Activated CD4-positive, CD25-positive, alpha-beta regulatory T cell (primary cell): ENCODE results near the gene CFAP73.
"Not testable (repeated sequence)": the region's sequence is repeated elsewhere in the genome, so short reads cannot be mapped to it uniquely, and the experiment has no call there.

ENCODE experiments used
- DNase-seq, 4 experiments: peaks; one replicate each; lab custom pipeline; 2025; lab: John Stamatoyannopoulos, UW

CFAP73 gene

GRCh38 chr12:113149361-113150150 is at the start of gene CFAP73:
TSS of gene CFAP73 (plus strand) at chr12:113149724. CDS start at chr12:113149858, 134 bp downstream.
- DNase-seq, result no peak

DNA sequence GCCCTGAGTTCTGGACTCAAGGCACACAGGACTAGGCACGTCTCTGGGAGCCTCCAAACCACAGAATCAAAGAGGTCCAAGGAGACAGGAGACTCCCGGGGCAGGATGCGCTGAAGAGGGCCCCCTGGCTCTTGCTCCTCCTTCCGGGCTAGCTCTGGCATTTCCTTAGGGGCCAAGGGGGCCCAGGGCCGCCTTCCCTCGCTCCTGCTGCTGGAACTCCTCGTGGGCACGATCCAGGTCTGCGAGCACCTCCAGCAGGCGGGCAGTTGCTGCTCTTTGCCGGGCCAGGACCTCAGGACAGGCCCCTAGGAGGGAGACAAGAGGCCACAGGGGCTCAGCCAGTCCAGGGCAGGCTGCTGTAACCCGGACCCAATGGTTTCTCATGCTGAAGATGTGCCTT is 49.8 kb upstream of the CFAP73 start:
- no peak for DNase-seq

DNA sequence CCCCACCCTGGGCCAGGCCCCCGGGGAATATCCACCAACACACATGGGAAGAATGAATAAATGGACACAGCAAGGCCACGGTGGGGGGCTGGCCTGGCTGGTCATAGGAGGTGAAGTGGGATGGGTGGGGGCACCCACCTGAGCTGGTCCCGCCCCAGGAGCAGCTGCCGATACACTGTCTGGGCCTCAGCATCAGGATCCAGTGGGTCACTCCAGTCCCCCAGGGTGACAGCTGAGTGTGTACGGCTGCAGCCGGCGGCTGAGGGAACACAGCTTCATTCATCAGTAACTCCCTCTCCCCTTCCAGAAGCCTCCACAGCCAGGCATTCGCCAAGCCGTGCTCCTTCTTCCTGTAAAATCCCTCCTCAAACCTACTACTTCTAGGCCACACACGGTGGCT is 47.8 kb upstream of the CFAP73 start:
- no peak for DNase-seq

GRCh38 chr12:113102811-113103210 is 46.7 kb upstream of the CFAP73 start:
- no peak for DNase-seq

- DNase-seq, result peak; percentile 17 to 62 (median 36)
Observed at GRCh38 chr12:113103756-113104450, 45.6 kb upstream of the CFAP73 start.

DNA sequence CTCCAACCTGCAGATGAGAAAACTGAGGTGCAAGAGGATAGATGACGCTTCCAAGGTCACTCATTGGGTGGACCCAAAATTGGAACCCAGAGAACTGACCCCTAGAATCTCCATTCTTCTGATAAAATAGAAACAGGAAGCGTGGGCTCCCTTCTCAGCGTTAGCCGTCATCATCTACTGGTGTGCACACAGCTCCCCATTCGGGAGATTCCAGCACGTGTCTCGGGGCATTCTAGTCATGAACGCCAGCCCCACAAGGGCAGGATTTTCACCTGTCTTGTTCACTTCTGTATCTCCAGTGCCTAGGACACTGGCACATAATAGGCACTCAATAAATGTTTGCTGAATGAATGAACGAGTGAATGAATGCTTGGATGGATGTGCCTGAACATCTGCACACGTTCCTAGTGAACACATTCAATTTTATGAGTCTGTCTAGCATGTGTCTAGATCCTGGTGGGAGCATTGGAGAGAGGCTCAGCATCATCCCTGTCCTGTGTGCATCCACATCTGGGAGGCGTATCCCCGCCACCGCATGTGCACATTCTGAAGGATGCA is 44.5 kb upstream of the CFAP73 start:
- DNase-seq, result no peak

GRCh38 chr12:113105606-113106271 is 43.8 kb upstream of the CFAP73 start:
- DNase-seq, result no peak

- DNase-seq, result no peak
Observed at GRCh38 chr12:113106361-113106760, 43.2 kb upstream of the CFAP73 start.

GRCh38 chr12:113108308-113108707 is 41.2 kb upstream of the CFAP73 start:
- no peak for DNase-seq

DNA sequence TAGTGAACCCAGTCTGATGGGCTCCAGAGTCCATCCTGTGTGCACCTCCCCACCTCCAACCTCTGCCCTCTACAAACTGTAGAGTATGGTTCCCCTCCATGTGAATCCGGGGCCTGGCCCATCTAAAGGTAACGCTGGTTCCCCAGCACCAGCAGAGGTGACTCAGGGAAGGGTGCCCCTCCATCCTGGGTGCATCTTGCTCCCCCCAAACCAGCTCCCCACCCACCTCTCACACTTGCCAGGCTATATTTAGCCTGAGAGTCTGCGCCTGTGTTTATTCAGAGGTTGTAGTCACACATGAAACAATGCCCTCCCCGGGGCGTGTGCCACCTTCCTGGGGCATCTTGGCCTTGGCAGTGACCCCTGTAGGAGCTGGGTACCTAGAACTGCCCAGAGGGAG is 40.2 kb upstream of the CFAP73 start:
- DNase-seq, result no peak

GRCh38 chr12:113109872-113110599 is 39.5 kb upstream of the CFAP73 start:
- DNase-seq, result no peak

DNA sequence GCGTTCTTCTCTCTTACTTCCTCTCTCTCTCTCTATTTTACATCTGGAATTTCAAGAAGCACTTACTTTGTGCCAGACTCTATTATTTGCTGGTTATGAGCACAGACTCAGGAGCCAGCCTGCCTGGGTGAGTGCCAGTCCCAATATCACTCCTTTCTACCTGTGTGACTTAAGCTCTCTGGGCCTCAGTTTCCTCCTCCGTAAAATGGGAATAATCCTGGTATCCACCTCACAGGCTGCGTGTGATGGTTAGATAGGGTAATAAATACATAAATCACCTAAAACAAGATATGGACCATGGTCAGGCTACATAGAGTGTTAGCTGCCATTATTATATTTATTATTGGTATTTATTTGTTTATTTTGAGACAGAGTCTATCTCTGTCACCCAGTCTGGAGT is 38.3 kb upstream of the CFAP73 start:
- no peak for DNase-seq

DNA sequence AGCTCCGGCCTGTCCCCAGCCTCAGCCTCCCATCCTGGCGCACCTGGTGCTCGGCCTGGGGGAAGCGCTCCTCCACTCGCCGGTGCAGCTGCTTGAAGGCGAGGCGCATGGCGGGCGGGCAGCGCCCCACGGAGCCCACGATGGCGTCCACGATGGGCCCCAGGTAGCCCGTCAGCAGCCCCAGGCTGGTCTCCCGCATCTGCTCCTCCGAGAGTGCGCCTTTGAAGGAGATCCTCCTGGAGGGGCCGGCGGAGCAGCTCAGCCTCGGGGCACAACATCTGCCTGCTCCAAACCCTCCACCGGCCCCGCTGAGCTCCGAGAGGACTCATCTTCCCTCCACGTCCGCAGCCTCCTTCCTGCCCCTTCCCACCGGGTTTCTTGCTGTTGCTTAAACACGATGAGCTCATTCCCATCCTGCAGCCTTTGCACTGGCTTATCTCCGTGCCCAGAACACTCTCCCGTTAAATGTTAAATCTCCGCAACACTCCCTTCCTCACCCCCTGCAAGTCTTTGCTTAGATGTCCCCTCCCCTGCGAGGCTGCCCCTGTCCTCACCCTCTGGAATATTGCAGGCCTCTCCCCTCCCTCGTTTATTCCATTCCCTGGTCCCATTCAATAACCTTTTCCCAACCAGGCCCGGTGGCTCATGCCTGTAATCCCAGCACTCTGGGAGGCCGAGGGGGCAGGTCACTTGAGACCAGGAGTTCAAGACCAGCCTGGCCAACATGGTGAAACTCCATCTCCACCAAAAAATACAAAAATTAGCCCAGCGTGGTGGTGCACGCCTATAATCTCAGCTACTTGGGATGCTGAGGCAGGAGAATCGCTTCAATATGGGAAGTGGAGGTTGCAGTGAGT is 37.3 kb upstream of the CFAP73 start:
- DNase-seq, result no peak

- no peak for DNase-seq
Observed at GRCh38 chr12:113113397-113113796, 36.1 kb upstream of the CFAP73 start.

- DNase-seq, result no peak
Observed at GRCh38 chr12:113114447-113115178, 34.9 kb upstream of the CFAP73 start.

DNA sequence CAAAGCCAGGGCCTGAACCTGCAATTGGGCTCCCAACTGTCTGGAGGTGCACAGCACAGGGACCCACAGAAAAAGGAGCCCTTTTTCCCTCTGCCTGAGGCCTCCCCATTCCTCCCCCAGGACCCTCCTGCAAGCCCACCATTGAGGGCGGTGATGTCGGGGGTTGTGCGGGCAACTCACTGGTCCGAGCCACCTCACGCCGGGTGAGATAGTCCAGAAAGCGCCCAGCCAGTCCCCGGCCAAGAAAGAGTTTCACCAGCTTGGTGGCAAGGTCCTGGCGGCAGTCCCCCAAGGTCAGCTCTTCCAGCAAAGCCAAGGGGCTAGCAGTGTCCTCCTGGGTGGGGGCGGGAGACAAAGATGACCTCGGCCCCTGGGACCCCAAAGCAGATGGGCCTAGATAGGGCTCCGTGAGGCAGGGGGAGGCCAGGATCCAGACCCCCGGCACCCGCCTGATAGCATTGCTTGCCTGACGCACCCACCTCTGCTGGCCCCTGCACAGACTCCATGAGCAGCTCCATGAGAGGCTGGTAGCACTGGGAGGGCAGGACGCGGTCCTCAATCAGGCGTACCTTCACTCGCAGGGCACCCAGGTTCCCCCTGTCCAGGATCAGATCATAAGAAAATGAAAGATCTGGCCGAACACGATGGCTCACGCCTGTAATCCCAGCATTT is 33.9 kb upstream of the CFAP73 start:
- DNase-seq, result no peak

DNA sequence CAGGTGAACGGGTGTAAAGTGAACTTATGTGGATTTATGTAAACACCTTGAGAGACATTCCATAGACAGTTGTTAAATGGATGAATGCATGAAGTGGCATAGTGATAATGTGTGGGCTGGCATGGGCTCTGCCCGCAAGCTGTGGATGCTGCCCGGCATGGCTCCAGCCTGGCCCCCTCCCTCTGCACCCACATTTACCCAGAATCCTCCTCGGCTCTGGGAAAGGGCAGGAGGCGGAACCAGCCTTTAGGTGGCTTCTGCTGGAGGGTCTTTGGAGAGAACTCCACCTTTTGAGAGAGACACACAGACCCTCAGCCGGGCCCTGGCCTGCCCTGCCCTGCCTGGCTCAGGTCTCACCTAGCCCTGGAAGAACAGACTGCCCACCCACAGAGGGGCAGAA is 32.6 kb upstream of the CFAP73 start:
- DNase-seq, result no peak

- DNase-seq, result not testable (repeated sequence)
Observed at GRCh38 chr12:113117684-113118083, 31.8 kb upstream of the CFAP73 start.

GRCh38 chr12:113118142-113118541 is 31.4 kb upstream of the CFAP73 start:
- no peak for DNase-seq
